Common myeloid progenitor, CD34-positive (primary cell): ENCODE results near the gene LIN54.

Experiments
- CTCF ChIA-PET: fragments of 350-600 bp; sonication (Branson Sonifier 250); formaldehyde crosslinking; loops from one replicate; lab custom pipeline; 2021; ENCODE audit warnings: antibody characterized with exemption; lab: Charles Lee
- POLR2A ChIA-PET: fragments of 350-600 bp; sonication (Branson Sonifier 250); formaldehyde crosslinking; loops from one replicate; lab custom pipeline; 2021; ENCODE audit warnings: antibody characterized with exemption; lab: Charles Lee
- DNase-seq, 3 donors: peaks; one replicate each; pipeline versions ENCODE4 v3.0.0 to v3.0.0-alpha.2; 2013
- H3K27ac ChIP-seq, 2 experiments: 1 replicate in 1 of 2; 2 replicates in 1 of 2; pipeline ENCODE4 v1.7.0; 2013; ENCODE audit warnings: inconsistent platforms in 2 of 2, low read length in 2 of 2, mild to moderate bottlenecking in 2 of 2, low read depth in 1 of 2, moderate library complexity in 1 of 2; ENCODE audit not compliant: severe bottlenecking in 2 of 2, insufficient read depth in 1 of 2, poor library complexity in 1 of 2
- H3K27me3 ChIP-seq, 5 experiments: replicated peaks in 2 of 5; 1 replicate in 3 of 5; 2 replicates in 2 of 5; pipeline versions ENCODE4 v1.6.1 to v1.7.0; 2013; ENCODE audit warnings: low read length in 4 of 5, mild to moderate bottlenecking in 2 of 5, moderate library complexity in 2 of 5, inconsistent platforms in 1 of 5; ENCODE audit not compliant: insufficient read depth in 5 of 5, control insufficient read depth in 4 of 5
- H3K36me3 ChIP-seq, 4 experiments: 1 replicate in 2 of 4; 2 replicates in 2 of 4; pipeline versions ENCODE4 v1.6.1 to v1.7.0; 2013; ENCODE audit warnings: low read length in 3 of 4, control low read depth in 1 of 4, mild to moderate bottlenecking in 1 of 4; ENCODE audit not compliant: control insufficient read depth in 4 of 4, insufficient read depth in 4 of 4
- H3K4me1 ChIP-seq, 4 experiments: 1 replicate in 3 of 4; 2 replicates in 1 of 4; pipeline versions ENCODE4 v1.6.1 to v1.7.1; 2013; ENCODE audit warnings: low read length in 3 of 4, mild to moderate bottlenecking in 3 of 4, control low read depth in 1 of 4, inconsistent platforms in 1 of 4, moderate library complexity in 1 of 4; ENCODE audit not compliant: control insufficient read depth in 4 of 4, insufficient read depth in 4 of 4; ENCODE audit errors: control extremely low read depth in 1 of 4
- H3K4me3 ChIP-seq, 7 experiments: 1 replicate in 4 of 7; 2 replicates in 3 of 7; pipeline versions ENCODE4 v1.5.1 to v1.7.0; 2013; ENCODE audit warnings: mild to moderate bottlenecking in 7 of 7, low read length in 6 of 7, moderate library complexity in 6 of 7, inconsistent platforms in 2 of 7, low read depth in 2 of 7, control low read depth in 1 of 7; ENCODE audit not compliant: insufficient read depth in 4 of 7, control insufficient read depth in 1 of 7; ENCODE audit errors: extremely low read depth in 1 of 7
- H3K9me3 ChIP-seq, 5 experiments: 1 replicate in 4 of 5; 2 replicates in 1 of 5; pipeline versions ENCODE4 v1.6.1 to v1.7.1; 2013; ENCODE audit warnings: low read length in 4 of 5, mild to moderate bottlenecking in 2 of 5, inconsistent platforms in 1 of 5, low read depth in 1 of 5, moderate library complexity in 1 of 5; ENCODE audit not compliant: control insufficient read depth in 4 of 5, insufficient read depth in 2 of 5; ENCODE audit errors: control extremely low read depth in 1 of 5
- WGBS: methylation state at CpG from one replicate; pipeline ENCODE4 v1.1.5; 2013; ENCODE audit not compliant: insufficient coverage; 5-methylcytosine and 5-hydroxymethylcytosine counted together

LIN54 gene

DNA sequence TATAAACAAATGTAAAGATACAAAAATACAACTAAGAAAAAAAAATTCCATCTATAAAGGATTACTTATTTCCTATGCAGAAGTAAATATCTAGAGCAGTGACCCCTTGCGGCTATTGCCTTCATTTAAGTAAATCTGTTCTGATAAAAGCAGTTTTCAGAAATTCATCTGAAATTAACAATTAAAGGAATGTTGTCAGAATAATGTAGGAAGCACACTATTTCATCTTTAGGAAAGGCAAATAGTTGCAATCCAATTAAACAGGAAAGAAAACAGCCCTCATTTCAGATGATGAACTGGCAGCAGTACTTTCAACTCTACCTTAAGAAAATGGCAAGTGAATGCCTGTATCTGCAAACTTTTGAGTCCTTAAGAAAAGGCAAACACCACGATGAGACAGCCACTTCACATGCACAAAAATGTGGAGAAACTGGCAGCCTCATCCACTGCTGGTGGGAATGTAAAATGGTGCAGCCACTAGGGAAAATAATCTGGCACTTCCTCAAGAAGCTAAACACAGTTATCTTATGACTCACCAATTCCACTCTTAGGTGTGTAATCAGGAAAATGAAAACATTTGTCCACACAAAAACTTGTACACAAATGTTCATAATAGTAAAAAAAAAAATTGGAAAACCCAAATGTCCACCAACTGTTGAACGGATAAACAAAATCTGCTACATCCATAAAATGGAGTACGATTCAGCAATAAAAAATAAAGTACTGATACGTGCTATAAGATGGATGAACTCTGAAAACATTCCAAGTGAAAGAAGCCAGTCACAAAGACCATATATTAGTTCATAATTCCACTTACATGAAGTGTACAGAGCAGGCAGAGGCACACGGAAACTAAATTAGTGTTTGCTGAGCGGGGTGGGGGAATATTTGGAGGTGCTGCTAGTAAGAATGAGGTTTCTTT, 112.0 kb downstream of the LIN54 start:
- Histone ChIP-seq H3K9me3 (no peaks in the 10 kb centered on the region), H3K27ac (peak overlapping the region in 1 of 2 experiments; percentile 97), H3K4me3 (peak overlapping the region in 6 of 7 experiments; percentile 88 to 98 (median 92)), H3K4me1 (peaks cover 24 to 40% (median 36%) of the 10 kb centered on the region in 4 experiments), H3K27me3 (no peaks in the 10 kb centered on the region), H3K36me3 (peaks cover 9 to 27% (median 17%) of the 10 kb centered on the region in 4 experiments)
- CTCF ChIA-PET: interaction anchor here (0.9 to 7.7 kb wide), 8 partner anchors 11 to 343 kb away, joined by 3 to 50 read pairs (median 4); no protein-coding TSS in a partner anchor
- DNase-seq: peak; percentile 49 to 72 (median 71)
- POLR2A ChIA-PET: interaction anchor here (2.1 kb wide), 1 partner anchor 113 kb away, joined by 5 read pairs; no protein-coding TSS in a partner anchor
- 0% methylated on average over 1 of the region's 7 CpGs for WGBS

DNA sequence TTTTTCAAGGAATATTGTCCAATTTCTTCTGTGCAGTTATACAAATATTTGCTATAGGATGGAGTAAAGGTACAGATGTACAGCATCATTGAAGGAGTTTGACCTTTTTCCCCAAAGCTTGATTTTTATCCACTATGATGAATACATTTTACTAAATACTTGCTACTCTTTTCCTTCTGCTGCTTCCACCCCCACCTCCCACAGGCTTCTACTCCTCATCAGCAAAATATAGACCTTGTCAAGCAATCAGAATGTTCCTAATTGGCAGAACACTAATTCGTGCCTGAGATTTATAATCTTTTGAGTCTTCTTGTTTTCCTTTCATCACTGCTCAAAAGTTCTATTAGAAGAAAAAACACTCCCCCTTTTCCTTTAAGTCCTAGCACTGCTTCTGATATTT, 113.9 kb downstream of the LIN54 start:
- Histone ChIP-seq H3K27me3 (no peaks in the 10 kb centered on the region), H3K4me3 (no peak overlapping the region), H3K36me3 (peaks cover 10 to 36% (median 24%) of the 10 kb centered on the region in 4 experiments), H3K27ac (no peak overlapping the region), H3K9me3 (no peaks in the 10 kb centered on the region), H3K4me1 (peaks cover 25 to 38% (median 33%) of the 10 kb centered on the region in 4 experiments)
- 100% methylated on average over 1 of the region's 1 CpG for WGBS
- POLR2A ChIA-PET: no interaction called here
- CTCF ChIA-PET: interaction anchor here (1.0 to 7.7 kb wide), 6 partner anchors 10 to 138 kb away, joined by 3 to 50 read pairs (median 4); partner anchors contain the start of gene COPS4
- no peak for DNase-seq

DNA sequence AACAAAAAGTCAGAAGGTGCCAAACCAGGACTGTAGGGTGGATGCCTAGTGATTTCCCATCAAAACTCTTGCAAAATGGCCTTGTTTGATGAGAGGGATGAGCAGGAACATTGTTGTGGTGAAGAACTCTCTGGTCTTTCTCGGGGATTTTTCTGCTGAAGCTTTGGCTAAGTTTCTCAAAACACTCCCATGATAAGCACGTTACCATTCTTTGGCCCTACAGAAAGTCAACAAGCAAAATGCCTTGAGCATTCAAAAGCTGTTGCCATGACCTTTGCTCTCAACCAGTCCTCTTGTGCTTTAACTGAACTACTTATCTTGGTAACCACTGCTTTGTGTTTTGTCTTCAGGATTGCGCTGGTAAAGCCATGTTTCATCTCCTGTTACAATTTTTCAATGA, 116.7 kb downstream of the LIN54 start:
- no peaks in the 10 kb centered on the region for H3K27me3 ChIP-seq
- no peak overlapping the region for H3K27ac ChIP-seq
- H3K4me3 ChIP-seq: no peak overlapping the region
- DNase-seq: no peak
- peaks cover 27 to 35% (median 35%) of the 10 kb centered on the region in 4 experiments for H3K4me1 ChIP-seq
- ChIA-PET CTCF (interaction anchor here (7.7 kb wide), 1 partner anchor 41 kb away, joined by 50 read pairs; no protein-coding TSS in a partner anchor), POLR2A (no interaction called here)
- WGBS: 95% methylated on average over 3 of the region's 3 CpGs
- H3K36me3 ChIP-seq: peaks cover 10 to 36% (median 24%) of the 10 kb centered on the region in 4 experiments
- no peaks in the 10 kb centered on the region for H3K9me3 ChIP-seq

DNA sequence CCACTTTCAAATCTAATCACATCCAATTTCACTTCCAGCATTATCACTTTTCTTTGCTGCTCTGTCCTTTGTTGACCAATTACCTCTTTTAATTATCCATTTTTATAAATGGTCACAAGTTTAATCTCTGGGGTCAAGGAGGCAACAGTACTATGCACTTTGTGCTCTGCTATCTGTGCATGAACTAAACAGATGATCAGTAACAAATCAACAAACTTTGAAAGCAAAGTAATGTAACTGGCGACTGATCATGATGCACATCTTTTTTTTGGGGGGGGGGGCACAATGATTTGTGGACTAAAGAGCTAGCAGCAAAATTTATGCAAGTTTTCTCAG, 118.2 kb downstream of the LIN54 start:
- H3K9me3 ChIP-seq: no peaks in the 10 kb centered on the region
- peaks cover 17 to 23% (median 22%) of the 10 kb centered on the region in 4 experiments for H3K4me1 ChIP-seq
- POLR2A ChIA-PET: no interaction called here
- no peaks in the 10 kb centered on the region for H3K27me3 ChIP-seq
- no peak for DNase-seq
- no peak overlapping the region for H3K27ac ChIP-seq
- H3K4me3 ChIP-seq: peak overlapping the region in 1 of 7 experiments; percentile 96
- H3K36me3 ChIP-seq: peaks cover 10 to 36% (median 23%) of the 10 kb centered on the region in 4 experiments
- CTCF ChIA-PET: interaction anchor here (0.8 kb wide), 1 partner anchor 46 kb away, joined by 4 read pairs; no protein-coding TSS in a partner anchor
- no CpG with 5 or more reads among the region's 1 CpG for WGBS

DNA sequence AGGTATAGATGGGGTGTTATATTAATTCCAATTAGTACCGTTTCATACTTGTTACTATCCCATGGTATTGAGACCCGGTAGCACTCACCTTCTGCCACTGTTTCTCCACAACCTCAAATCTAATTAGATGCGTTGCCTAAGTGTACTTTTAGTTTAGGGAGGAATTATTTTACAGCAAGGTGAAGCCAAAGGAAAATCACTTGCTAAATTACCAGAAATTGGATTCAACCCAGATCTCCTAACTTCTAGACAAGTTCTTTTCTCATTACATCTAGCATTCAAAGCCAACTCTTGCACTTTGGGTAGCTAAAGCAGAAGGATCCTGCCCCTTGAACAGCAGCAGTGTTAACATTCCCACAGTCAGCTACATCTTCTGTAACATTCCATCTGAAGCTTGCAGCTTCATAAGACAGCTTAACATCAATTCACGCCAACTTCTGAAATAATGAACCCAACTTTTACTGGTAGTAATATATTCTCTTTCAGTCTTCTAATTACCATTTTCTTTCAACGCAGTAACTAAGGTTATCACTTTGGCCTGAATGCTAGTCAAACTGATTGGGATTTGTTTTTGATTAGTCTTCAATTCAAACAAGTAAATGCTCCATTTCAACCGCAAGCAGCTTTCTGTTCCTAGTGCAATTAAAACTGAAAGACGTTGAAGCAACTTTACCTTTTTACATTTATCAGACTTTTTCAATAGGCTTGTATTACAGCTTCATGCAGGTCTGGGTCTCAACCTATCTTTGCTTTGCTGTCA, 118.7 kb downstream of the LIN54 start:
- Histone ChIP-seq H3K4me1 (peaks cover 16 to 20% (median 19%) of the 10 kb centered on the region in 4 experiments), H3K27me3 (no peaks in the 10 kb centered on the region), H3K9me3 (no peaks in the 10 kb centered on the region), H3K36me3 (peaks cover 10 to 36% (median 20%) of the 10 kb centered on the region in 4 experiments), H3K4me3 (peak overlapping the region in 6 of 7 experiments; percentile 82 to 100 (median 96)), H3K27ac (peak overlapping the region; percentile 78 to 96)
- peak in 1 of 3 donors; percentile 10 for DNase-seq
- ChIA-PET POLR2A (interaction anchor here (1.2 kb wide), 1 partner anchor 8 kb away, joined by 5 read pairs; no protein-coding TSS in a partner anchor), CTCF (interaction anchor here (0.8 kb wide), 1 partner anchor 46 kb away, joined by 4 read pairs; no protein-coding TSS in a partner anchor)
- WGBS: 97% methylated on average over 3 of the region's 7 CpGs

DNA sequence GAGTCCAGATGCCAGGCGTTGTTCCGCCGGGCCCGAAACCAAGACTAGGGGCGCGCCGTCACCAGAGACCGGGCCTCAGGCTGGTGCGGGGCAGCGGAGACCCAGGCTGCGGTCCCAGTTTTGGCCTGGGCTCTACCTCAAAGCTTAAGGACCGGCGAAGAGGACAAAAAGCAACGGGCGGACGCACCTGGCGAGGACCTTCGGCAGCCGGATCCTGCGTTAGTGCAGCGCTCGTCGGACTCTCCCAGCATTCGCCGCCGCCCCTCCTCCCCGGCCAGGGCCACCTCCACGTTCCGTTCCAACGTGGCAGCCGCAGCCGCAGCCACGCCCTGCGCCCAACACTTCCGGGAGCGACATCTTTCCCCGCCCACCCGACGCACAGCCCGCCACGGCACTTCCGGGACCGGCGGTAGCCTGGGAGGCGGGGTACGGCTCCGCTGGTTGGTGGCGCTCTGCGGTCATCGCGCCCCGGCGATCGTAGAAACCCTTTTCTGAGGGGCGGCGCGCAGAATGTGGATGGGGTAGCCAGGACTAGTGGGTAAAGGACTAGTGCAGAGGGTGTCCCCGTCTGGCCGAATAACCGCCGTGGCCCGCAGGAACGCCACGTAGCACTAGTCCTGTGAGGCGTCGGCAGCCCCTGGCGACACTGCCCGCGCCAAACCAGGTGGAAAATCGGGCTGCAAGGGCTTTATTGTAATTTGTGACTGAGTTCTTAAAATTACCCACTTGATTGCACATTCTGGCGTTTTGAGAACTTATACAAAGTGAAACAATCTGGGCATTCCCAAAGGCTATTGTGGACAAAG, 119.5 kb downstream of the LIN54 start, which contains the start of gene SEC31A:
Gene SEC31A (minus strand): TSS at position 253 of the 806 bp plus-strand sequence. CDS start 9,217 bp downstream, outside the sequence.
- Histone ChIP-seq H3K36me3 (peaks cover 7 to 33% (median 17%) of the 10 kb centered on the region in 4 experiments), H3K27ac (peak within 1 kb of the TSS; percentile 92 to 96), H3K9me3 (no peaks in the 10 kb centered on the region), H3K4me1 (peaks cover 16 to 20% (median 18%) of the 10 kb centered on the region in 4 experiments), H3K27me3 (no peaks in the 10 kb centered on the region), H3K4me3 (peak within 1 kb of the TSS; percentile 82 to 100 (median 96))
- peak; percentile 95 to 98 (median 98) for DNase-seq
- 0% methylated on average over 52 of the region's 71 CpGs for WGBS
- ChIA-PET POLR2A (interaction anchor here (1.2 kb wide), 1 partner anchor 8 kb away, joined by 5 read pairs; no protein-coding TSS in a partner anchor), CTCF (no interaction called here)
